ENCODE results near the gene NACC1. TPM values are rescaled to one million over a fixed set of nuclear protein-coding genes. Genes with fewer than 3 reads are reported as not detected.

Gene NACC1
- total and polyA plus RNA-seq, 2 experiments from 2014 or later: 12.4 to 260 TPM

- ATAC-seq (no peak), DNase-seq (ENCODE audit: low spot score) (no peak)
- H3K36me3 Mint-ChIP-seq (ENCODE audit: low read depth): peaks cover 29% of the 10 kb centered on the region
- no peaks in the 10 kb centered on the region for H3K9me2 ChIP-seq (ENCODE audit: insufficient read depth)
- H3K4me3 ChIP-seq: no peak overlapping the region
- peaks cover 5% of the 10 kb centered on the region; the same call in 2 of the 3 replicates for H3K4me1 Mint-ChIP-seq
- H3K4me2 ChIP-seq: no peak overlapping the region
- H3K4me1 ChIP-seq (ENCODE audit: insufficient read depth): no peaks in the 10 kb centered on the region
- TF ChIP-seq REST (IDR thresholded peaks at IDR 0.05; ENCODE audit: unreplicated experiment) (no peak), JUNB (IDR thresholded peaks at IDR 0.05; ENCODE audit: unreplicated experiment) (no peak), EZH2 (IDR thresholded peaks at IDR 0.05; ENCODE audit: low read depth, unreplicated experiment) (no peak), ZNF331 (CRISPR knock-in tag; IDR thresholded peaks at IDR 0.05; ENCODE audit: low read depth) (no peak), CTCF (conservative IDR thresholded peaks at IDR 0.05; ENCODE audit: low read depth in 2 of 2) (no peak), POLR2AphosphoS5 (IDR thresholded peaks at IDR 0.05; ENCODE audit: low read depth) (no peak), ETS1 (IDR thresholded peaks at IDR 0.05) (no peak), STAT1 (IDR thresholded peaks at IDR 0.05; ENCODE audit: unreplicated experiment) (no peak), ZNF462 (CRISPR knock-in tag; IDR thresholded peaks at IDR 0.05) (no peak), EZH2phosphoT487 (IDR thresholded peaks at IDR 0.05; ENCODE audit: unreplicated experiment) (no peak), NANOG (IDR thresholded peaks at IDR 0.05; ENCODE audit: borderline replicate concordance) (no peak), ZNF114 (CRISPR knock-in tag; IDR thresholded peaks at IDR 0.05) (no peak), CREB1 (CRISPR knock-in tag; IDR thresholded peaks at IDR 0.05; ENCODE audit: low read depth) (no peak)
- peaks cover 92% of the 10 kb centered on the region for H4K20me1 ChIP-seq (replicated peaks; ENCODE audit: insufficient read depth)
- no peak overlapping the region for H3K27ac ChIP-seq (ENCODE audit: low read depth)
- no peaks in the 10 kb centered on the region for H3K27me3 ChIP-seq (ENCODE audit: insufficient read depth)
- peaks cover 100% of the 10 kb centered on the region for H3K79me2 ChIP-seq (replicated peaks; ENCODE audit: insufficient read depth)
- no peaks in the 10 kb centered on the region for H3K9me3 Mint-ChIP-seq
- no peaks in the 10 kb centered on the region for H3K36me3 ChIP-seq (ENCODE audit: insufficient read depth)
- no peak overlapping the region for H2AFZ ChIP-seq
- peaks cover 14% of the 10 kb centered on the region for H3K27me3 Mint-ChIP-seq (ENCODE audit: insufficient read depth, low read depth, poor library complexity)
- H3K4me3 Mint-ChIP-seq: no peak overlapping the region
- no peak overlapping the region for H3K27ac Mint-ChIP-seq
- H3F3A ChIP-seq (replicated peaks; ENCODE audit: low read depth): no peaks in the 10 kb centered on the region
Observed at GRCh38 chr19:13129384-13129783, 11.3 kb downstream of the NACC1 start.

All from GM23338 (cell line).